GM06990 (cell line): ENCODE measurements around the gene KCNA5.

Experiments used
- DNase-seq: peaks from one replicate; pipeline ENCODE4 v3.0.0-alpha.2; 2011; ENCODE audit not compliant: insufficient read length; ENCODE audit errors: extremely low read depth
- H3K27me3 ChIP-seq: replicated peaks from 2 replicates; pipeline ENCODE4 v1.6.0; 2011; ENCODE audit warnings: low read length; ENCODE audit not compliant: control insufficient read depth, insufficient read depth
- H3K36me3 ChIP-seq: 2 replicates; pipeline ENCODE4 v1.5.1; 2011; ENCODE audit warnings: low read length; ENCODE audit not compliant: control insufficient read depth, insufficient read depth
- H3K4me3 ChIP-seq: replicated peaks from 2 replicates; pipeline ENCODE4 v1.5.1; 2011; ENCODE audit warnings: low read depth, mild to moderate bottlenecking, control low read depth, low read length
- CTCF ChIP-seq: IDR thresholded peaks from 2 replicates; pipeline ENCODE4 v1.5.1; 2011; ENCODE audit warnings: low read length, control low read depth, mild to moderate bottlenecking, inconsistent platforms; ENCODE audit not compliant: insufficient read depth, poor library complexity, severe bottlenecking

Gene KCNA5

GRCh38 chr12:5013266-5013730, 30.4 kb upstream of the KCNA5 start:
- no peaks in the 10 kb centered on the region for H3K36me3 ChIP-seq
- H3K27me3 ChIP-seq: no peaks in the 10 kb centered on the region
- H3K4me3 ChIP-seq: no peak overlapping the region
- DNase-seq: no peak
- TF ChIP-seq CTCF: no peak

GRCh38 chr12:5014269-5014668, 29.4 kb upstream of the KCNA5 start:
- no peak for TF ChIP-seq CTCF
- no peak for DNase-seq

GRCh38 chr12:5015711-5016492, 27.8 kb upstream of the KCNA5 start:
- H3K27me3 ChIP-seq: no peaks in the 10 kb centered on the region
- H3K36me3 ChIP-seq: no peaks in the 10 kb centered on the region
- DNase-seq: no peak
- no peak for TF ChIP-seq CTCF
- no peak overlapping the region for H3K4me3 ChIP-seq

More at GRCh38 chr12:5014269-5014668, 29.4 kb upstream of the KCNA5 start:
- no peaks in the 10 kb centered on the region for H3K27me3 ChIP-seq
- H3K4me3 ChIP-seq: no peak overlapping the region
- no peaks in the 10 kb centered on the region for H3K36me3 ChIP-seq

- H3K4me3 ChIP-seq: no peak overlapping the region
These were observed 27.2 kb upstream of the KCNA5 start for GRCh38 chr12:5016526-5016925.

GRCh38 chr12:5017638-5018348, 25.9 kb upstream of the KCNA5 start:
- no peak for DNase-seq
- TF ChIP-seq CTCF: no peak
- no peak overlapping the region for H3K4me3 ChIP-seq
- H3K36me3 ChIP-seq: no peaks in the 10 kb centered on the region
- no peaks in the 10 kb centered on the region for H3K27me3 ChIP-seq

More at GRCh38 chr12:5016526-5016925, 27.2 kb upstream of the KCNA5 start:
- Histone ChIP-seq H3K36me3 (no peaks in the 10 kb centered on the region), H3K27me3 (no peaks in the 10 kb centered on the region)
- no peak for DNase-seq
- no peak for TF ChIP-seq CTCF
